Measurements from ENCODE around the gene TRAF1.

DNA sequence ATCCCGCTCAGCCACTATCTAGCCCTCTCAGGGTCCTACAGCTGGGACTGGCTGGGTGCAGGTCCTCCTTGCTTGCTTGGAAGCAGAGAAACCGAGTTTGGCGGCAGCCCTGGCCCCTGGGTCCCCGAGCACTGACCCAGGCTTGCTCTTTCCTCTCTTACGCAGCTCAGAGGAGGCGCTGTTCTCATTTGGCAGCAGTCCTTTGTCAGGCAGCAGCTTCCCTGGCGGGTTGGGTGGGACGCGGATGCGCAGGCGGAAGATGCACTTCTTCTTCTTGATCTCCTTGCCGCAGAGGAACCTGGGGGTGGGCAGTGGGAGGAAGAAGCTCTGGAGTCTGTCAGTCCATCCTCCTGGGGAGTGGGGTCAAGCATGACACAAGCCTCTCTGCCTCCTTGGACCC, 64.1 kb downstream of the TRAF1 start:
- no peak for TF ChIP-seq POLR2A (IDR thresholded peaks at IDR 0.05)
- TF ChIP-seq, protein P1, sequence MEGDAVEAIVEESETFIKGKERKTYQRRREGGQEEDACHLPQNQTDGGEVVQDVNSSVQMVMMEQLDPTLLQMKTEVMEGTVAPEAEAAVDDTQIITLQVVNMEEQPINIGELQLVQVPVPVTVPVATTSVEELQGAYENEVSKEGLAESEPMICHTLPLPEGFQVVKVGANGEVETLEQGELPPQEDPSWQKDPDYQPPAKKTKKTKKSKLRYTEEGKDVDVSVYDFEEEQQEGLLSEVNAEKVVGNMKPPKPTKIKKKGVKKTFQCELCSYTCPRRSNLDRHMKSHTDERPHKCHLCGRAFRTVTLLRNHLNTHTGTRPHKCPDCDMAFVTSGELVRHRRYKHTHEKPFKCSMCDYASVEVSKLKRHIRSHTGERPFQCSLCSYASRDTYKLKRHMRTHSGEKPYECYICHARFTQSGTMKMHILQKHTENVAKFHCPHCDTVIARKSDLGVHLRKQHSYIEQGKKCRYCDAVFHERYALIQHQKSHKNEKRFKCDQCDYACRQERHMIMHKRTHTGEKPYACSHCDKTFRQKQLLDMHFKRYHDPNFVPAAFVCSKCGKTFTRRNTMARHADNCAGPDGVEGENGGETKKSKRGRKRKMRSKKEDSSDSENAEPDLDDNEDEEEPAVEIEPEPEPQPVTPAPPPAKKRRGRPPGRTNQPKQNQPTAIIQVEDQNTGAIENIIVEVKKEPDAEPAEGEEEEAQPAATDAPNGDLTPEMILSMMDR (IDR thresholded peaks at IDR 0.05): no peak
- no peak for TF ChIP-seq EP300 (IDR thresholded peaks at IDR 0.05)

Data from tibial nerve (tissue), 4 donors.